GM23338 (cell line): ENCODE data around the gene MBD2. TPM values are rescaled to one million over a fixed set of nuclear protein-coding genes. Genes with fewer than 3 reads are reported as not detected.
A peak's percentile ranks its signal among the peaks of the same experiment; 100 is the strongest.

Source experiments
- ATAC-seq: fragments of 200-7000 bp; cut with Tn5 transposase; 3 replicates; pipeline ENCODE4 v1.9.1; 2020
- DNase-seq: peaks from one replicate; pipeline ENCODE4 v3.0.0-alpha.2; 2015; ENCODE audit warnings: low spot score
- H2AFZ ChIP-seq: fragments of 200-600 bp; sonication (generic); 2 replicates; pipeline ENCODE4 v1.8.0; 2016; ENCODE audit warnings: antibody characterized with exemption, mild to moderate bottlenecking, moderate library complexity
- H3F3A ChIP-seq: fragments of 200-600 bp; sonication (generic); replicated peaks from 2 replicates; pipeline ENCODE4 v1.8.0; 2017; ENCODE audit warnings: antibody characterized with exemption, mixed run types, low read depth
- H3K27ac ChIP-seq: fragments of 200-600 bp; sonication (generic); 2 replicates; pipeline ENCODE4 v1.6.1; 2016; ENCODE audit warnings: low read depth
- H3K27me3 ChIP-seq: fragments of 200-600 bp; sonication (generic); 2 replicates; pipeline ENCODE4 v1.8.0; 2016; ENCODE audit warnings: mild to moderate bottlenecking, mixed run types, moderate library complexity; ENCODE audit not compliant: insufficient read depth
- H3K36me3 ChIP-seq: fragments of 200-600 bp; sonication (generic); 2 replicates; pipeline ENCODE4 v1.8.0; 2016; ENCODE audit warnings: mild to moderate bottlenecking; ENCODE audit not compliant: insufficient read depth
- H3K4me1 ChIP-seq: fragments of 200-600 bp; sonication (generic); 2 replicates; pipeline ENCODE4 v1.8.0; 2016; ENCODE audit warnings: mild to moderate bottlenecking, moderate library complexity; ENCODE audit not compliant: insufficient read depth
- H3K4me2 ChIP-seq: fragments of 200-600 bp; sonication (generic); 2 replicates; pipeline ENCODE4 v1.7.1; 2017; ENCODE audit warnings: mixed run types
- H3K4me3 ChIP-seq: fragments of 200-600 bp; sonication (generic); 2 replicates; pipeline ENCODE4 v1.6.1; 2016; ENCODE audit warnings: mixed run types
- H3K79me2 ChIP-seq: fragments of 200-600 bp; sonication (generic); replicated peaks from 2 replicates; pipeline ENCODE4 v1.8.0; 2017; ENCODE audit warnings: mild to moderate bottlenecking; ENCODE audit not compliant: insufficient read depth
- H3K9me2 ChIP-seq: fragments of 200-600 bp; sonication (generic); 2 replicates; pipeline ENCODE4 v1.8.0; 2017; ENCODE audit not compliant: insufficient read depth
- H4K20me1 ChIP-seq: fragments of 200-600 bp; sonication (generic); replicated peaks from 2 replicates; pipeline ENCODE4 v1.8.0; 2017; ENCODE audit warnings: mild to moderate bottlenecking; ENCODE audit not compliant: insufficient read depth
- H3K27ac Mint-ChIP-seq: 2 replicates; pipeline ENCODE4 v1.8.0; 2020; ENCODE audit warnings: inconsistent platforms, mild to moderate bottlenecking, moderate library complexity, mixed read lengths
- H3K27me3 Mint-ChIP-seq: 3 replicates; pipeline ENCODE4 v1.8.0; 2022; ENCODE audit warnings: low read depth, mild to moderate bottlenecking, moderate library complexity, mixed read lengths, inconsistent platforms; ENCODE audit not compliant: insufficient read depth, poor library complexity
- H3K36me3 Mint-ChIP-seq: 3 replicates; pipeline ENCODE4 v1.8.0; 2021; ENCODE audit warnings: low read depth, mild to moderate bottlenecking, inconsistent platforms, moderate library complexity, mixed read lengths
- H3K4me1 Mint-ChIP-seq: 3 replicates; pipeline ENCODE4 v1.8.0; 2020; ENCODE audit warnings: mild to moderate bottlenecking, inconsistent platforms, mixed read lengths
- H3K4me3 Mint-ChIP-seq: 3 replicates; pipeline ENCODE4 v1.8.0; 2021; ENCODE audit warnings: moderate library complexity, mild to moderate bottlenecking, inconsistent platforms, mixed read lengths
- H3K9me3 Mint-ChIP-seq: 3 replicates; pipeline ENCODE4 v1.8.0; 2020; ENCODE audit warnings: moderate library complexity, mild to moderate bottlenecking, inconsistent platforms, mixed read lengths
- EZH2 ChIP-seq: fragments of 200-600 bp; sonication (generic); IDR thresholded peaks from one replicate; pipeline ENCODE4 v1.8.0; 2017; ENCODE audit warnings: antibody characterized with exemption, mild to moderate bottlenecking, low read depth; ENCODE audit not compliant: unreplicated experiment
- polyA plus RNA-seq: library from polyadenylated mRNA; unstranded; fragments of >200 nt; fragmentation: Nextera tagmentation; extraction: Ambion mirVana; gene quantifications from 2 replicates; pipeline ENCODE4 v1.2.1, GENCODE V29; 2016
- total RNA-seq: library from RNA; depleted of rRNA; stranded (reverse); fragments of >200 nt; shearing (Covaris generic); gene quantifications from 2 replicates; pipeline ENCODE4 v1.2.3, GENCODE V29; 2014
- TF ChIP-seq, protein P1 (sequence below), 2 experiments: fragments of 200-600 bp in 1 of 2; sonication (generic) in 1 of 2; conservative IDR thresholded peaks; 2 replicates each; pipeline versions ENCODE4 v1.5.1 to v1.6.1; 2016 to 2017; ENCODE audit warnings: antibody characterized with exemption in 2 of 2, low read depth in 2 of 2, mild to moderate bottlenecking in 2 of 2, moderate library complexity in 1 of 2
- TF ChIP-seq, protein P2 (sequence below): fragments of 250-450 bp; sonication (Bioruptor Pico); IDR thresholded peaks from 2 replicates; pipeline ENCODE4 v1.5.0; 2020; ENCODE audit warnings: mild to moderate bottlenecking, moderate library complexity
- TF ChIP-seq, protein P3 (sequence below): IDR thresholded peaks from one replicate; pipeline ENCODE4 v1.6.1; 2018; ENCODE audit warnings: antibody characterized with exemption; ENCODE audit not compliant: unreplicated experiment

MBD2 gene
- total and polyA plus RNA-seq, 2 experiments from 2014 or later, result 11.2 to 39.2 TPM

DNA sequence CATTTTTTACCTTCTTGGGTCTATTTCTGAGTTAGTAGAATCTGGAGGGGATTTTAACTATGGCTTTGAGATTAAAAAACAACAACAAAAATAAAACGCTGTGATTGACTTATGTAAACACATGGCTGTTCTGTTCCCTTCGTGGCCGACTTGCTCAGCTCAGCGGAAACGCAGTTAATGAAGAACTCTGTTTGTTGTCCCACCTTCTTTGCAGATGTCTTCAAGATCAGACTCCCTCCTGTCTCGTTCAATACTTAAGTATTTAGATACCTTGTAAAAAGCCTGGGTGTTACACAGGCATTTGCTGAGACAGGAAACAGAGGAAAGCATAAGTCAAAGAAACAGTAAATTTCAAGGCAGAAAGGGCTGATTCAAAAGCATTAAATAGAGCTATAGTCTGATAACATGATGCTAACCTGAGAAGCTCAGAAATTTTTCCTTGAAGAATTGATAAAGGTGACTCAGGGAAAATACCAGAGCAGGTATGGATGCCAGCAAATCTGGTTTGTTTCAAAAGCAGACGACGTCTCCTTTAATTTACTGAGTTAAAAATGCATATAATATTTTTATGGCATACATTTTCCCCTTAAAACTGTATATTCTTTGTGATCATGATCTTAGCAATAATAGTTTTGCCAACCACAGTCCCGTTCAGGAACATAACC lies 23.2 kb upstream of the MBD2 start:
- Histone ChIP-seq H3K4me2 (peak overlapping the region; percentile 34), H3K36me3 (no peaks in the 10 kb centered on the region), H3K4me3 (0 out of 2 replicates have a peak overlapping the region, but pooled peaks have one; percentile 1), H3K27me3 (no peaks in the 10 kb centered on the region), H2AFZ (no peak overlapping the region), H3K9me2 (no peaks in the 10 kb centered on the region), H3K79me2 (no peaks in the 10 kb centered on the region), H3F3A (no peaks in the 10 kb centered on the region), H3K4me1 (peaks cover 16% of the 10 kb centered on the region), H4K20me1 (no peaks in the 10 kb centered on the region), H3K27ac (peak overlapping the region; percentile 98)
- Mint-ChIP-seq H3K27ac (peak overlapping the region; percentile 97), H3K27me3 (peaks cover 12% of the 10 kb centered on the region), H3K4me1 (peaks cover 33% of the 10 kb centered on the region), H3K4me3 (peak overlapping the region; percentile 14; the same call in 2 of the 3 replicates), H3K9me3 (peaks cover 2% of the 10 kb centered on the region; the same call in 2 of the 3 replicates), H3K36me3 (no peaks in the 10 kb centered on the region)
- DNase-seq (peak; percentile 42), ATAC-seq (peak; percentile 19)
- TF ChIP-seq, protein P1, sequence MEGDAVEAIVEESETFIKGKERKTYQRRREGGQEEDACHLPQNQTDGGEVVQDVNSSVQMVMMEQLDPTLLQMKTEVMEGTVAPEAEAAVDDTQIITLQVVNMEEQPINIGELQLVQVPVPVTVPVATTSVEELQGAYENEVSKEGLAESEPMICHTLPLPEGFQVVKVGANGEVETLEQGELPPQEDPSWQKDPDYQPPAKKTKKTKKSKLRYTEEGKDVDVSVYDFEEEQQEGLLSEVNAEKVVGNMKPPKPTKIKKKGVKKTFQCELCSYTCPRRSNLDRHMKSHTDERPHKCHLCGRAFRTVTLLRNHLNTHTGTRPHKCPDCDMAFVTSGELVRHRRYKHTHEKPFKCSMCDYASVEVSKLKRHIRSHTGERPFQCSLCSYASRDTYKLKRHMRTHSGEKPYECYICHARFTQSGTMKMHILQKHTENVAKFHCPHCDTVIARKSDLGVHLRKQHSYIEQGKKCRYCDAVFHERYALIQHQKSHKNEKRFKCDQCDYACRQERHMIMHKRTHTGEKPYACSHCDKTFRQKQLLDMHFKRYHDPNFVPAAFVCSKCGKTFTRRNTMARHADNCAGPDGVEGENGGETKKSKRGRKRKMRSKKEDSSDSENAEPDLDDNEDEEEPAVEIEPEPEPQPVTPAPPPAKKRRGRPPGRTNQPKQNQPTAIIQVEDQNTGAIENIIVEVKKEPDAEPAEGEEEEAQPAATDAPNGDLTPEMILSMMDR (conservative IDR thresholded peaks at IDR 0.05; ENCODE audit: low read depth in 2 of 2), result no peak
- no peak for TF ChIP-seq EZH2
- TF ChIP-seq, protein P2, sequence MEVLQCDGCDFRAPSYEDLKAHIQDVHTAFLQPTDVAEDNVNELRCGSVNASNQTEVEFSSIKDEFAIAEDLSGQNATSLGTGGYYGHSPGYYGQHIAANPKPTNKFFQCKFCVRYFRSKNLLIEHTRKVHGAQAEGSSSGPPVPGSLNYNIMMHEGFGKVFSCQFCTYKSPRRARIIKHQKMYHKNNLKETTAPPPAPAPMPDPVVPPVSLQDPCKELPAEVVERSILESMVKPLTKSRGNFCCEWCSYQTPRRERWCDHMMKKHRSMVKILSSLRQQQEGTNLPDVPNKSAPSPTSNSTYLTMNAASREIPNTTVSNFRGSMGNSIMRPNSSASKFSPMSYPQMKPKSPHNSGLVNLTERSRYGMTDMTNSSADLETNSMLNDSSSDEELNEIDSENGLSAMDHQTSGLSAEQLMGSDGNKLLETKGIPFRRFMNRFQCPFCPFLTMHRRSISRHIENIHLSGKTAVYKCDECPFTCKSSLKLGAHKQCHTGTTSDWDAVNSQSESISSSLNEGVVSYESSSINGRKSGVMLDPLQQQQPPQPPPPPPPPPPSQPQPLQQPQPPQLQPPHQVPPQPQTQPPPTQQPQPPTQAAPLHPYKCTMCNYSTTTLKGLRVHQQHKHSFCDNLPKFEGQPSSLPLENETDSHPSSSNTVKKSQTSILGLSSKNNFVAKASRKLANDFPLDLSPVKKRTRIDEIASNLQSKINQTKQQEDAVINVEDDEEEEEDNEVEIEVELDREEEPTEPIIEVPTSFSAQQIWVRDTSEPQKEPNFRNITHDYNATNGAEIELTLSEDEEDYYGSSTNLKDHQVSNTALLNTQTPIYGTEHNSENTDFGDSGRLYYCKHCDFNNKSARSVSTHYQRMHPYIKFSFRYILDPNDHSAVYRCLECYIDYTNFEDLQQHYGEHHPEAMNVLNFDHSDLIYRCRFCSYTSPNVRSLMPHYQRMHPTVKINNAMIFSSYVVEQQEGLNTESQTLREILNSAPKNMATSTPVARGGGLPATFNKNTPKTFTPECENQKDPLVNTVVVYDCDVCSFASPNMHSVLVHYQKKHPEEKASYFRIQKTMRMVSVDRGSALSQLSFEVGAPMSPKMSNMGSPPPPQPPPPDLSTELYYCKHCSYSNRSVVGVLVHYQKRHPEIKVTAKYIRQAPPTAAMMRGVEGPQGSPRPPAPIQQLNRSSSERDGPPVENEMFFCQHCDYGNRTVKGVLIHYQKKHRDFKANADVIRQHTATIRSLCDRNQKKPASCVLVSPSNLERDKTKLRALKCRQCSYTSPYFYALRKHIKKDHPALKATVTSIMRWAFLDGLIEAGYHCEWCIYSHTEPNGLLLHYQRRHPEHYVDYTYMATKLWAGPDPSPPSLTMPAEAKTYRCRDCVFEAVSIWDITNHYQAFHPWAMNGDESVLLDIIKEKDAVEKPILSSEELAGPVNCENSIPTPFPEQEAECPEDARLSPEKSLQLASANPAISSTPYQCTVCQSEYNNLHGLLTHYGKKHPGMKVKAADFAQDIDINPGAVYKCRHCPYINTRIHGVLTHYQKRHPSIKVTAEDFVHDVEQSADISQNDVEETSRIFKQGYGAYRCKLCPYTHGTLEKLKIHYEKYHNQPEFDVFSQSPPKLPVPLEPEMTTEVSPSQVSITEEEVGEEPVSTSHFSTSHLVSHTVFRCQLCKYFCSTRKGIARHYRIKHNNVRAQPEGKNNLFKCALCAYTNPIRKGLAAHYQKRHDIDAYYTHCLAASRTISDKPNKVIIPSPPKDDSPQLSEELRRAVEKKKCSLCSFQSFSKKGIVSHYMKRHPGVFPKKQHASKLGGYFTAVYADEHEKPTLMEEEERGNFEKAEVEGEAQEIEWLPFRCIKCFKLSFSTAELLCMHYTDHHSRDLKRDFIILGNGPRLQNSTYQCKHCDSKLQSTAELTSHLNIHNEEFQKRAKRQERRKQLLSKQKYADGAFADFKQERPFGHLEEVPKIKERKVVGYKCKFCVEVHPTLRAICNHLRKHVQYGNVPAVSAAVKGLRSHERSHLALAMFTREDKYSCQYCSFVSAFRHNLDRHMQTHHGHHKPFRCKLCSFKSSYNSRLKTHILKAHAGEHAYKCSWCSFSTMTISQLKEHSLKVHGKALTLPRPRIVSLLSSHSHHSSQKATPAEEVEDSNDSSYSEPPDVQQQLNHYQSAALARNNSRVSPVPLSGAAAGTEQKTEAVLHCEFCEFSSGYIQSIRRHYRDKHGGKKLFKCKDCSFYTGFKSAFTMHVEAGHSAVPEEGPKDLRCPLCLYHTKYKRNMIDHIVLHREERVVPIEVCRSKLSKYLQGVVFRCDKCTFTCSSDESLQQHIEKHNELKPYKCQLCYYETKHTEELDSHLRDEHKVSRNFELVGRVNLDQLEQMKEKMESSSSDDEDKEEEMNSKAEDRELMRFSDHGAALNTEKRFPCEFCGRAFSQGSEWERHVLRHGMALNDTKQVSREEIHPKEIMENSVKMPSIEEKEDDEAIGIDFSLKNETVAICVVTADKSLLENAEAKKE, result no peak
- TF ChIP-seq, protein P3, sequence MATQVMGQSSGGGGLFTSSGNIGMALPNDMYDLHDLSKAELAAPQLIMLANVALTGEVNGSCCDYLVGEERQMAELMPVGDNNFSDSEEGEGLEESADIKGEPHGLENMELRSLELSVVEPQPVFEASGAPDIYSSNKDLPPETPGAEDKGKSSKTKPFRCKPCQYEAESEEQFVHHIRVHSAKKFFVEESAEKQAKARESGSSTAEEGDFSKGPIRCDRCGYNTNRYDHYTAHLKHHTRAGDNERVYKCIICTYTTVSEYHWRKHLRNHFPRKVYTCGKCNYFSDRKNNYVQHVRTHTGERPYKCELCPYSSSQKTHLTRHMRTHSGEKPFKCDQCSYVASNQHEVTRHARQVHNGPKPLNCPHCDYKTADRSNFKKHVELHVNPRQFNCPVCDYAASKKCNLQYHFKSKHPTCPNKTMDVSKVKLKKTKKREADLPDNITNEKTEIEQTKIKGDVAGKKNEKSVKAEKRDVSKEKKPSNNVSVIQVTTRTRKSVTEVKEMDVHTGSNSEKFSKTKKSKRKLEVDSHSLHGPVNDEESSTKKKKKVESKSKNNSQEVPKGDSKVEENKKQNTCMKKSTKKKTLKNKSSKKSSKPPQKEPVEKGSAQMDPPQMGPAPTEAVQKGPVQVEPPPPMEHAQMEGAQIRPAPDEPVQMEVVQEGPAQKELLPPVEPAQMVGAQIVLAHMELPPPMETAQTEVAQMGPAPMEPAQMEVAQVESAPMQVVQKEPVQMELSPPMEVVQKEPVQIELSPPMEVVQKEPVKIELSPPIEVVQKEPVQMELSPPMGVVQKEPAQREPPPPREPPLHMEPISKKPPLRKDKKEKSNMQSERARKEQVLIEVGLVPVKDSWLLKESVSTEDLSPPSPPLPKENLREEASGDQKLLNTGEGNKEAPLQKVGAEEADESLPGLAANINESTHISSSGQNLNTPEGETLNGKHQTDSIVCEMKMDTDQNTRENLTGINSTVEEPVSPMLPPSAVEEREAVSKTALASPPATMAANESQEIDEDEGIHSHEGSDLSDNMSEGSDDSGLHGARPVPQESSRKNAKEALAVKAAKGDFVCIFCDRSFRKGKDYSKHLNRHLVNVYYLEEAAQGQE, result no peak
